GDM1 (cell line): ENCODE data around the gene SRRM4.
"Not testable (repeated sequence)": the region's sequence is repeated elsewhere in the genome, so short reads cannot be mapped to it uniquely, and the experiment has no call there.

Experiments used
- DNase-seq: peaks from one replicate; lab custom pipeline; 2025; lab: John Stamatoyannopoulos, UW

SRRM4 gene, protein sequence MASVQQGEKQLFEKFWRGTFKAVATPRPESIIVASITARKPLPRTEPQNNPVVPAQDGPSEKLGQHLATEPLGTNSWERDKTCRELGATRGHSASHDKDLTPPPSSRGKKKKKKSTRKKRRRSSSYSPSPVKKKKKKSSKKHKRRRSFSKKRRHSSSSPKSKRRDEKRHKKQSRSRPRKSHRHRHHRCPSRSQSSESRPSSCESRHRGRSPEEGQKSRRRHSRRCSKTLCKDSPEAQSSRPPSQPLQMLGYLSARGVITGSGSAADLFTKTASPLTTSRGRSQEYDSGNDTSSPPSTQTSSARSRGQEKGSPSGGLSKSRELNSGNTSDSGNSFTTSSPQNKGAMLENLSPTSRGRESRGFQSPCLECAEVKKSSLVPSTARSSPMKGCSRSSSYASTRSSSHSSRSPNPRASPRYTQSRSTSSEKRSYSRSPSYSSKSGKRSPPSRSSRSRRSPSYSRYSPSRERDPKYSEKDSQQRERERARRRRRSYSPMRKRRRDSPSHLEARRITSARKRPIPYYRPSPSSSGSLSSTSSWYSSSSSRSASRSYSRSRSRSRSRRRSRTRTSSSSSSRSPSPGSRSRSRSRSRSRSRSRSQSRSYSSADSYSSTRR

DNA sequence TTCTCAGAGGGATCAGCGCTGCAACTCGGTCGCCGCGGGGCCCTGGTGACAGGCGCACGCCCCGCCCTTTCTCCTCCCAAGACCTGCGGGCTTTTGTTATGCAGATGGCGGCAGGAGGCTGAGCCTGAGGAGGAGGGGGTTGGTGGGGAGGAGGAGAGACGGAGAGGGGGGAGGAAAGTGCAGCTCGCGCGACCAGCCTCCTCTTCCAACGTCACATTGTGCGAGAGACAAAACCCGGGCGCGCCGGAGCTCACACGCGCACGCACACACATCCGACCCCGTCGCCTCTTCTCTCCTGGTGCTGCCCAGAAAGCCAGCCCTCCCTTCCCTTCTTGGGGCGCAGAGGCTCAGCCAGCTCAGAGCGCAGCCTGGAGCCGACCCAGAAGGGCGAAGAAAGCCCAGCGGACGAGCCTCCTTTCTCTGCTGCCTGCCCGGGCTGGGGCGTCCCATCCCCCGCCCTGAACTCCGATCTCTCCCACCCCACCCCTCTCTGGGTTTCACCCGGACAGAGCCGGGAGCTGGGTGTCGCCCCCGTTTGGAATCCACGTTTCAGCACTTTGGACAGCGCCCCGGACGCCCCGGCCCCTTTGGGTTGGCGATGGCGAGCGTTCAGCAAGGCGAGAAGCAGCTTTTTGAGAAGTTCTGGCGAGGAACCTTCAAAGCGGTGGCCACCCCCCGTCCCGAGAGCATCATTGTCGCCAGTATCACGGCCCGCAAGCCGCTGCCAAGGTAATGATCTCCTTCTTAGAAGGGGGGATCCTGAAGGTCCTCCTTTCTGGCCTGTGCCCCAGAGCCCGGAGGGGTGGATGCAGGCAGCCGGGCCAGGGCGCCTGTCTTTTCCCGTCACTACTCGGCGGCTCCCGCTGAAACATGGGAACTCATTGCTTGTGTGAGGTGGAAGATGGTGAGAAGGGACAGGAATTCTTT is at the start of gene SRRM4:
Gene SRRM4 (plus strand): TSS at position 257 of the 927 bp plus-strand sequence. CDS start 342 bp downstream, at position 599.
- DNase-seq, result no peak

DNA sequence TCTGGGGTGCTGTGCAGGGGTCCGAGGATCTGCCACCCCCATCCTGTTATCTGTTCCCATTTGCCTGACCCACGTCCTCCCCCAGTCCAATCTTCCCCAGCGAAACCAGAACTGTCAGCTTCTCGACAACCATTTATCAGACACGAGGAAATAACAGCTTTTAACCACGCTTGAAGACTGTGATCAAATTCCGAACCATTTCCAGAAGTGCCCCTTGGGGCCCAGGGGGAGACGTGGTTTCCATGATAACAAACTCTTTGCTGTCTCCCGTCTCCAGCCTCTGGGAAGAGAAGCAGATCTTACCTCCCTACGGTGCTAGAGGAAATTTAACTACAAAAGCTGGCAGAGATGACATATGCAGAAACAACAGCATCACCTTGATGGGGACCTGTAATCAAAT is 35.1 kb upstream of the SRRM4 start:
- no peak for DNase-seq

DNA sequence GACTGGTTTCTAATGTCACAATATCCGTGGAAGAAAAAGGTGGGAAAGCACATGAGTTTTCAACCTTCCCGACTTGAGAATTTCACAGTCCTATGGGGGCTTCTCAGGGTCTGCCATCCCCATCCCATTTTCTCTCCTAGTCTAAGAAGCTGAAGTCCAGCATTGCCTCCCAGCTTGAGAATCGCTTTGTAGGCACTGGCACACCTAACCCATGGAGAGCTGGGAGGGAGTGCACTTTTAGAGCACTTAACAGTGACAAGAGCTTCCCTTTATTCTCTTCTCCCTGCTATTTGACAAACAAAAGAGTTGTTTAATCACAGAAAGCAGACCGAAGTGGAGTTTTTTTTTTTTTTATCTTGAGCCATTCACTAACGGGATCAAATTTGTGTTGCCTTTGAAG is 22.8 kb upstream of the SRRM4 start:
- DNase-seq, result no peak

DNA sequence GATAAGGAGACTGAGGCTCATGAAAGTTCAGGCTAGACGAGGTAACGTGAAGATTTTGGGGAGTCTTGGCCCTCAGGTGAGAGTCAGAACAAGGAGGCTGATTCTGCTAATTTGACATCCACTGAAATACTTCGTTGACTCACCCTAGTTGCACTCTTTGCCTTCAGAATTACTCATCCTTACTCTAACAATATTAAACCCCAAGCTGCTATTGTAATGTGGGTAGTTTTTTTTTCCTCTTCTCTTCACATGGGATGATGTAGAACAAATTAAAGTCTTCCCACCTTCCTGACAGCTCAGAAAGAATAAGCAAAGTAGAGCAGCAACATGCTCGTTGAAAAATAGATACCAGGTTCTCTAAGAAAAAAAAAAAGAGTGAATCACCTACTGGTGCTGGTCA is 22.0 kb upstream of the SRRM4 start:
- no peak for DNase-seq

DNA sequence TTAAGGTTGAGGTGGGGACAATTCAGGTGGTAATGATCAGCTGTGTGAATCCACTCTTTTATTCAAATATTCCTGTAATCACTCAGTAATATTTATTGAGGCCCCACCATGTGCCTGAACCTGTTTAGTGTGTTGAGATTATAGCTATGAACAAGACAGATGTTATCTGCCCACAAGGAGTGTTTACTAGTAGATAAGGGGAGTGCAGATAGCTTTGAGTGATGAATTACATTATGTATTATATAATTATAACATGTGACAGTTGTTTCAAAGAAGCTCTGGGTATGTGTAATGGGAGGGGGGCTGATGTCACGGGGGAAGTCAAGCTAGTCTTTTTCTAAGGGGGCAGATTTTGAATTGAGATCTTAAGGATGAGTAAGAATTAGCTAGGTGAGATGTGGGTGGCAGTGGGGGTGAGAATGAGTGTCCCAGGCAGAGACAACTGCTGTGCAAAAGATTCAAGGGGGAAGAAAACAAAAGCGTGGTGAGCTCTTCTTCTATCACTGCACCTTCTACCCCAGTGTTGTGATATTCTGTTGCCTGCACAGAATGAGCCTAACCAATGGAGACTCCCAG is 21.3 kb upstream of the SRRM4 start:
- DNase-seq, result no peak

DNA sequence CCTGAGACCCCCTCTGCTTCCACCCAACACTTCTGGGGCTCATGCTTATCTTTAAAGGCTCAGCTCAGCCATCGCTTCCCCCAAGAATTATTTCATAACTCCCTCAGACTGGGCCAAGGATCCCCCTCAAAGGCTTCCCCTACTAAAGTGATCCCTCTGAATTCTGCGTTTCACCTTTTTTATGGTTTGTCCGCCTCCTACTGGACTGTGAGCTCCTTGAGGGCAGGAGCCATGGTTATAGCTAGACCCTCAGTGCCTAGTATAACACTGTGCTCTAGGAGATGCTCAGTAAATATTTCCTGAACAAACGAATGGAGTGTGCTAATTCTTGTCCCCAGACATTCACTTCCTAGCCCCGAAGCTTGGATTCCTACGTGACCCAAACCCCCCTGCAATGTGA is 20.5 kb upstream of the SRRM4 start:
- DNase-seq, result no peak

DNA sequence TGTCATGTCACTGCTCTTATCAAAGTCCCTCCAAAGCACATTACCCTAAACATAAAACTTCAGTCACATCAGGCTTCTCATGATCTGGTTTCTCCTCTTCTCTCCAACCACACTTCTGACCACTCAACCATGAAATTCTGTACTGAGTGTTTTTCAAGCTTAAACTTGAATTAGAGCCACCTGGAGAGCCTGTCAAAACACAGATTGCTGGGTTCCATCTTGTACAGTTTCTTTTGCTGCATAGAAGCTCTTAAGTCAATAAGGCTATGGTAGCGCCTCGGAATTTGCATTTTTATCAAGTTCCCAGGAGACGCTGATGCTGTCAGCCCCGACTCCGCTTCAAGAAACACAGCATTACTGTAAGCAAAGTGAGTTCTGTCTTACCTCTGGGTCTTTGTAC is 16.4 kb upstream of the SRRM4 start:
- DNase-seq, result no peak

DNA sequence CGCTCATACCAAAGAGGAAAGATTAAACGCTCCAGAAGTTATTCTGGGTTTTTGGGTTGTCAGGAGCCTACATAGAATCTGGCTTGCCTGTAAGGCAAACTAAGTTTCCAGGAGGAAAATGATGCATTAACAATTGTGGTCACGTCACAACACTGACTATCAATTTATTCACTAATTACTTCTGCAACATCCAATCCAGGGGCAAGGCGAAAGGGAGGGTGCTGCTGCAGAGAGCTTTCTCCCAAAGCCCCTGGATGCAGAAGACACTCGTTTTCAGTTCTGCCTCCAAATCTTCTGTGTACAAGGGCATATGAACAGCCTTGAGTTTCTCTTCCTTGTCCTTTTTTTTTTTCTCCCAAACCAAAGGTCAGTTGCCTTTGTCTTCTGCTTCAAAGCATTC is 10.5 kb upstream of the SRRM4 start:
- DNase-seq, result no peak

DNA sequence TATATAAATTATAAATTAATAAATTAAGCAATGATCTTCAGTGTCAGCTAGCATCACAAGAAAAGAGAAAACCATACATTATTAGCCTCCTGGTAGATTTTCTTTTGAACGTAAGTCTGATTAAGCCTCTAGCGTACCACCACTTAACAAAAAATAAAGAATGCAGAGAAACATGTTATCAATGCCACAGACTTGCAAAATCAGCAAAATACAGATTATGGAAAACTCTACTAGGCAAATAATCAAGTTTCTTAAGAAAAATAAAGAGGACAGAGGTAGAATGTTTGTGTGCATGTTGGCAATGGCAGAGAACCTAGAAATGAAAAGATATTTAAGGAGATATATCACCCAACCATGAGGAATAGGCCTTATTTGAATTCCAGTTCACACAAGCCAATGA is 8.4 kb upstream of the SRRM4 start:
- DNase-seq, result no peak

DNA sequence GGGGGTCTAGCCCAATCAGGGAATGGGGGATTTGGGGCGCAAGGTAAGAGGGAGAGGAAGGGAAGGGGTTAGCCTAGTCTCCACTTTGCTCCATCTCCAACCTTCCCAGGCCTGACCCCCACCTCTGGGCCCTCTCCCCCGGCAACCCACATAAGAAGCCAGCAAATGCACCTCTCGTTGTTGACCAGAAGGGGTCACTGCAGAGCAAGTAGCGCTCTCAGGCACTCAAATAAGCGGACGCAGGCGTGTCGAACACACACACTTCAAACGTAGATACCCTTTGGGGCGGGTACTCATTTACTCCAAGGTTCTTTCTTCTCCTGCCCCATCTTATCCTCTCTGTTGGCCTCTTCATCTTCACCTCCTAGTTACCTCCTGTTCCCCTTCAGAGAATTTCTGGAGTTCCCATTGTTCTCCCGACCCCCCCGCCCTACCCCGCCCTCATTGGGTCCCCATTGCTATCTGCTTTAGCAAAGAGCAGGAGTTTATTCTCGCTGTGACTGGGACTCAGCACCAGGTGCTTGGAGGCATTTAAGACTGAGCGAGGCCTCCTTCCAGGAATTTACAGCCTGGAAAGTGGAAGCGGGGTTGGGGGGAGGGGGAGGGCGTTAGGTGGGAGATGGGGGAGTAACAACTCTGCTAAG is 1.5 kb upstream of the SRRM4 start:
- DNase-seq, result peak; percentile 41

DNA sequence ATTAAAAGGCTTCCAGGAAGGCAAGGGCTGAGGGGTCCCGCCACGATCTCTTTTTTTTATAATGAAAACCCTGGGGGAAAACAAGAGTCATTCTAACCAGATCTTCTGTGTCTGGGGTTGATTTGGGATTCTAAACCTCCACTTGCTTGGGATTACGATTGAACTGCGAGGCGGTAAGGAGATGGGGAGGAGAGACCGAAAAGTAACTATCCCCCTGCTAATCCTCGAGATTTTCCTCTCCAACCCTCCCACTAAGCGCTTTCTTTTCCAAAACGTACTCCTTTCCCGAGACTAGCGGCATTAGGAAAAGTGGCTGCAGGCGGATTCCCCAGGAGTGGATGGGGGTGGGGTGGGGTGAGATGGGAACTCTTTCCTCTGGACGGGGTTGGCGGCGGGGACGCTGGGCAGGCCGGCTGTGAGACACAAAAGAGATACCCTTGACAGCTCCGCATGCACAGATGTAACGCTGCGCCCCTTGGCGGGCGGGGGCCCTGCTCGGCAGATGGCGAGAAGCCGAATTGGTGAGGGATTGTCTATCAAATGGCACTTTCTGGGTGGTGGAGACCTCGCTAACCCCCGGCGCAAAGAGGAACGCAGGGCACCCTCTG is 830 bp upstream of the SRRM4 start:
- no peak for DNase-seq

DNA sequence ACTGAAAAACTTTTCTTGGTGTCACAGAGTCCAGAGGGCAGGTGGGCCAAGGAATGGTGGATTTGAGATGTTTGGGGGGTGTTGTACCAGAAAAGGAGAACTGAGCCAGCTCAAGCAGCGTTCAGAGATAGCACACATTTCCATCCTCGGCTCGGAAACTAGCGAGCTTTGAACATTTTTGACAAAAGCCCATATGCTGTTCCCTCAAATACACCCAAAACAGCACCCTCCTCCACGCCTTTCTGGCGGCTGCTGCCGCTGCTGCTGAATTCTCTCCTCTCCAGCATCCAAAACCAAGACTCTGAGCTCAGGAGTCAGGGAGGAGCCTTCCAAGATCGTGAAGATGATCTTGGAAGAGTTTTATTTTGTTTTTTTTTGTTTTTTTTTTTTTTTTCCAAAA is 961 bp downstream of the SRRM4 start:
- no peak for DNase-seq

DNA sequence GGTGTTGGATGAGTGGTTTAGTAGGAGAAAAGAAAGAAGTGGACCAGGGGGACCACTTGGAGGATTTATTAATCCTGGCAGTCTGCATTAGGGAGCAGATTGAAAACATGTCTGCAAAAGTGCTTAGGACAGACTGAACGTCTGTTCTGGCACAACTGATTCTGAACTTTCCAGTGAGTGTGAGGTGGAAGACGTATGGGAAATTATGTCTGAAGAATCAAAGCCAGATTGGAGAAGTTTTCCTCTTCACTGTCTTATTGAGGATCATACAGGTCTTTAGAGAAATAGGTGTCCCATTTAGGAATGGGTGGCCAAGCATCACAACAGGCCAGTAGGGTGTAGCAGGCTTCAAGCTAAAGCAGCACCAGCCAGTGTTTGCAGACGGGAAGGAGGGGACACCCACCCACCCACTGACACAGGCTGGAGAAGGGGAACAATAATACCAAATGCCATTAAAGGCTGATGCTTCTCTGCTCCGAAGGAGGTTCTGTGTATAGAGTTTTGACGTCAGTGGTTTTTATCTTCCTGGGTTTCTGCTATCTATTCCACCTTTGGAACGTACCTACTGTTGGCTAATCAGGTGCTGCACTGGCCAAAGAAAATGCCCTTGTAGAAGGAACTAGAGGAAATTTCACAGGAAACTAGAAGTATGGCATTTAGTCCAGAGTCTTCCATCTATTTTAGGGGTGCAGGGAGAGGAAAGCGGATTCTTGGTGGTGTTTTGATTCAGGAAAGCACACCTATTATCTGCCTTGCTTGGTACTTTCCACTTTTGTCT is 1.8 kb downstream of the SRRM4 start:
- DNase-seq, result no peak

DNA sequence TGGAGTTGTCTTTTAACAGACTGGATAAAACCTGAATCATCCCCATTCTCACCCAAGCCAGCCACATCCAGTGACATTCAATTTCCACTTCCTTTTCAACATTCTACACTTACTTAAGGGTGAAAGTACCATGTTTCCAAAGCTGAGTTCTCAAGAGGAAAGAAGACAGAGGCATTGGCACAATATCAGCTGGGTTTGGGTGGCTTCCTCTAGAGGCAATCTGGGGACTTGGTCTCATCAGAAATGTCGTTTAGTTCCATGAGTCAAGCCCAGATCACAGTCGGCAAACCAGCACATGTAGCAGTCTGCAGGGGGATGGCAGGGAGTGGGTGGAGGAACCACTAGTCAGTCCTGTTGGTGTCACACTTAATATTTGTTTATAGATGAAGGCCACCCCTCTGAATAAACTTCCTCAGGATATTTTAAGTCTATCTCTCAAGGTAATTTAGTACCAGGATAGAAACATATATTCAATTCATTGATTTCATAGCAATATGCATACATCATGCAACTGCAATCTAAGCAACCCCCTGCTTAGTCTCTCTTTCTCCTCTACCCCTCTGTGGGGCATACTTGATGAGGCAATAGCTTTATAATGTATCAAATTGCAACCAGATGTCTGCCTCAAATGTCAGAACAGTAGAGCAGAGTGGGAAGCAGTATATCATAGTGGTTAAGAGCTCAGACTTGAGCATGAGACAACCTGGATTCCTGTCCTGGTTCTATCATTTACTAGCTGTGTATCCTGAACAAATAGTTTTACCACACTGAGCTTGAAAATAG is 3.0 kb downstream of the SRRM4 start:
- no peak for DNase-seq

DNA sequence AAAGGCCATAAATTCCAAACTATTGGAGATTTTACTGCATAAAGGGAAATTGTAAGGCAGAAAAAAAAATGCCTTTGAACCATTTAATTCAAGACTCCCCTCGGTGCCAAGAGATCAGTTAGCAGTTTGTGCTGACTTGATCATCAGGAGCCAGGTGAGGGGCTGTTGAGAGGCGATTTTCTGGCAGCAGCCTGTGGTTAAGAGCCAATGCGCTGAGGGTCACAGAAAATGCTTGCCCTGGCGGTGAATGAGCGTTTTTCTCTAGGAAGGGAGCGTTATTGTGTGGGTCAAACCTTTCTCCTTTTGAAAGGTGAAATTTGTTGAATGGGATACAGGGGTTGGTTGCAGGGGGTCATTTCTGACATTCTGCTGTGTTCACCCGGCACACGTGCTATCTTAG is 4.7 kb downstream of the SRRM4 start:
- no peak for DNase-seq

DNA sequence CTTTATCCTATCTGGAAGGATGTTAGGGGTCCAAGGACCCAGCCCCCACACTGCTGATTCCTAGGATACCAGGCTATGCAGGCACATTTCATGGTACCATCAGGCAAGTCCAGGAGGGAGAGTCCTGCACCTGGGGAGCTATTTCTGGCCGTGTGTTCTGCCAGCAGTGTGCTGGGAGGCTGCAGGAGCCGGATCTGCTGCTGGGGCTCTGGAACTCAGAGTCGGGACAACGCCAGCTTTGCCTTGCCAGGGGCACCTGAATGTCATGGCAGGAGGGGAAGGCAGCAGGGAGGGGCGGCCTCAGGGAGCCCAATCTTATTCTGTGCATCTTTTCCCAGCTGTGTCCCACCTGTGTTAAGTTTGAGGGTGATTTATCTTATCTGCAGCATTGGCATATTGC is 17.8 kb downstream of the SRRM4 start:
- DNase-seq, result no peak

DNA sequence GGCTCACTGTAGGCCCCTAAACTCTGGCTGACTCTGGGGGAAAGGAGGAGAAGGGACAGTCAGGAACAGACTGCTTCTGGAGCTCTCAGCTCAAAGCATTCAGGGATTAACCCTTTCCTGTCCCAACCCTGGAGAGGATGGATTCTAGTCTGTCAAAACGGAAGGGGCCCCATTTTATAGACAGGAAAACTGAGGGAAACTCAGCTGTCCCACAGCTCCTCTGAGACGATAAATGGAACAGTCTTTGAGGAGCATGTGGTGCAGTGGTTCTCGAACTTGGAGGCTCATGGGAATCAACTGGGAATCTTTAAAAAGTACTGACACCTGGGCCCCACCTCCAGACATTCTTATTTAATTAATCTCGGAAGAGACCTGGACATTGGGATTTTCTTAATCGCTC is 23.7 kb downstream of the SRRM4 start:
- DNase-seq, result no peak

DNA sequence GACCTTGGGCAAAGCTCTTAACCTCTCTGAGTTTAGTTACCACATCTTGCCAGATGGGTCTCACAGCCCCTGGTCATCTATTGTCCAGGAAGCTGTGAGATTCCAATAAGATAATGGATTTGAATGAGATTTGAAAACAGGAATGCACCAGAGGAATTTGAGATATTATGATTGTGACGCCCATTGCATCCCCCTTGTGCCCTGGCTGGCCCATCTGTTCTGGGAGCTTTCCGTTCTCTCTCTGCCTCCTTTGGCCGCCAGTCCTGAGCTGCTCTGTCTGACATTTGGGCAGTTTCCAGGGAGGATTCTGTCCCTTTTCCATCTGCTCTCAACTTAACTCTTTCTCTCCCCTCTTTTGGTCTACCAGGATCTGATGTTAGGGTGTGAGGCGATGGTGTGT is 24.6 kb downstream of the SRRM4 start:
- DNase-seq, result no peak

DNA sequence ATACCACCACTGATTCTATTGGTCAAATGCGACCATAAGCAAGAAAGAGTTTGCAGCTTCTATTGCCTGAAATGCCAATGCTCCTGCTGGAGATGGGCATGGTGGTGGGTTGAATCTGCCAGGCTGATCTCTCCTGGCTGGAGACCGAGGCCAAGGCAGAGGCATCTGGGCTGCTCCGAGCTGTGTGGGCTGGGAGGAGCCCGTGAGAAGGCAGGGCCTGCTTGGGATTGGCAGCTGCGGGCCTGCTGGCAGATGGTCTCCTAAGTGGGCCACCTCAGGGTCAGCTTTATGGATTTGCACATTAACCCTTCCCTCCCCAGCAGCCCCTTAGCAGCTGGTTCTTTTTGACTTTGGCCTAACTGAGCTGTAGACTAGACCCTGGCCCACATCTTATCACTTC is 25.4 kb downstream of the SRRM4 start:
- no peak for DNase-seq

DNA sequence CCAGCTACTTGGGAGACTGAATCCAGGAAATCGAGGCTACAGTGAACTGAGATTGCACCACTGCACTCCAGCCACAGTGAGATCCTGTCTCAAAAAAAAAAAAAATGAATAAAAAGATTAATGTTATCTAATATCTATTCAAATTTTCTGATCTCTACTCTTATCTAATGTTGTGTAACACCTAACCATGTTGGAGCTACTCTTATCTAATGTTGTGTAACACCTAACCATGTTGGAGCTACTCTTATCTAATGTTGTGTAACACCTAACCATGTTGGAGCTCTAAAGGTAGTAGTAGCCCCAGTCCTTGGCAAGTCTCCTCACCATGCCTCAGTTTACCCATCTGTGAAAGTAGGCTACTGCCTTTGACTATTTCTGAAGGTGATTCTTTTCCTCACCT is 26.9 kb downstream of the SRRM4 start:
- DNase-seq, result not testable (repeated sequence)
